ENCODE data around the gene AKT3.

AKT3 gene

DNA sequence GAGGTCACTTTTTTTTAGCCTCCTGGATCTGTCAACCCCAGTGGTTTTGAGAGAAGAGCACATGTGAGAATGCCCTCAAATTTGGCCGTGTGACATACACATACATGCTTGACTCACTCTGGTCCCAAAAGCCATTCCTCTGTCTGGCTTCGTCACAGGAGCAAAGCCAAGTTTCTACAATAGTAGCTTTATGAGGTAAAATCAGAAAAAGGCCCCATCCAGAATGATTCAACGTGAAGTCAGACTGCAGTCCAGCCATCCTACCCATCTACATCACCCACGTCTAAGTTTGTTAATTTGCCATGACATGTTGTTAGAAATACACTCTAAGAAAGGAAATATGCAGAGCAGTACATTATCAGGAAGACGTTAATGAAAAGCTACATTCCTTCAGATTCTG is 349.0 kb downstream of the AKT3 start:
- no peak for DNase-seq

DNA sequence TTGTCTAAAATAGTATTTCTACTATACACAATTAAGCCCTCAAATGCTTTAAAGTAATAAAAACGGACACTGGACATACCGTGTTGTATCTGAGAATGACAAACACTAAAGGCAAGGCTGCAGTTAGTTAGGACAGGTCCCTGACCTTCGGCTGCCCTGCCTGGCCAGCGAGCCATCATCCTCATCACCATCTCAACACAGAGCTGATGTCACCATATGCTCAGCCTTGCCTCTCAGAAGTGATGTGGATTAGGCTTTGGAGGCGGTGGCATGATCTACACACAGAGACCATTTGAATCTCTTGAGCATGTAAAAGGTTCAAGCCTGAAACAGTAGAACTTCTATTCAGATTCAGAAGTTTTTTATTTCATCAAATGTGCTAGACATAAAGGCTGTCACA is 349.5 kb downstream of the AKT3 start:
- no peak for DNase-seq

DNA sequence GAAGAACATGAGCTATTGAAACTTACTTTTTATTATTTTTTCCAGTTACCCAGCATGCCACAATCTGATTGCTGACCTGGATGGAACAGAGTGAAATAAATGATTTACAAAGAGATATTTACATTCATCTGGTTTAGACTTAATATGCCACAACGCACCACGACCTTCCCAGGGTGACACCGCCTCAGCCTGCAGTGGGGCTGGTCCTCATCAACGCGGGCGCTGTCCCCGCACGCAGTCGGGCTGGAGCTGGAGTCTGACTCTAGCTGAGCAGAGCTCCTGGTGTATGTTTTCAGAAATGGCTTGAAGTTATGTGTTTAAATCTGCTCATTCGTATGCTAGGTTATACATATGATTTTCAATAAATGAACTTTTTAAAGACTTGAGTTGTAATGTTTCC is 350.3 kb downstream of the AKT3 start:
- DNase-seq = no peak

DNA sequence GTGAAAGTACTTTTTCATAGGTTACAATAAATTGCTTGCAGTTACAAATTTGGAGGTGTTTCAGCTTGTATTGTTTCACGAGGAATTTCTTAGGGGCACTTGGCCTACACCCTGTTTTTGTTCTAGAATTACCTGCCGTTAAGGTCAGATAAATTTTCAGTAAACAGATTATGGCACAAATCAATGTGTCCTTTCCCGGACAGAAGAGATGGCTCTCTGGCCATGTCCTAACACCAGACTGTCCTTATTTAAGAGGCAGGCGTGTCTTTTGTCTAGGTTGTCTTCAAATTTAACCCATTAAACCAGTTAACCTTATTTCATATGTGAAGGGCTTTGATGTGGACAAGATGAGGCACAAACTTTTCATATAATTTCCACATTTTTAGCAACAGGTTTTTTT is 350.8 kb downstream of the AKT3 start:
- DNase-seq = no peak

DNA sequence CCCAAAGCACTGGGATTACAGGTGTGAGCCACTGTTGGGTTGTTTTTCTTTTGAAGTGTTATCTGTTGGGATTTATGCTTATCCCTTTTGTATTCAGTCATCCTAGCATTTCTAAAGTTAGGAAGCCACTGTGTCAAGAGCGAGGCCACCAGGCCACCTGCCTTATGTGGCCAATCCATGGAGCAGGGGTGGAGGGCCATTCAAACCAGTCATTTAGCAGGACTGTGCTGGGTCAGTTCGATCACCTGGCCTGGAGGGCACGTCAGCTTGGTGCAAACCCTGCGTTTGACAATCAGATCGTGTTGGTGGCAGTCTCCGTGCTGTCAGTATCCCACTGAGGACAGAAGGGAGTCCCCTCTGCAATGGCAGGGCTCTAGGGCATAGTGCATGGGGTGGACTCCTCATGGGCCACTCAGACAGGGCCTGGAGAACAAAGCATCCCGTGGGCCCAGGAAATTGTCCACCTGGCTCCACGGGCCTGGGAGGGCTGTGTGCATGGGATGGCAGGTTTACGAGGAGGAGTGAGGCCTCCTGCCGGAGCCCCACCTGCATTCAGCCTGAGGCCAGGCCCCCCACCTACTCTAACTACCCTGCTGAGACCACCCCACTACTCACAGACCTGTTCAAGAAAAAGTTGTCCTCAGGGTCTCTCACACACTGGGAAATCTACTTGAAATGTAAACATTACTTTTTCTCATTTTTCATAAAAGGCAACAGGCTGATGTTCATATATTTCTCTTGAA is 351.9 kb downstream of the AKT3 start:
- no peak for DNase-seq

DNA sequence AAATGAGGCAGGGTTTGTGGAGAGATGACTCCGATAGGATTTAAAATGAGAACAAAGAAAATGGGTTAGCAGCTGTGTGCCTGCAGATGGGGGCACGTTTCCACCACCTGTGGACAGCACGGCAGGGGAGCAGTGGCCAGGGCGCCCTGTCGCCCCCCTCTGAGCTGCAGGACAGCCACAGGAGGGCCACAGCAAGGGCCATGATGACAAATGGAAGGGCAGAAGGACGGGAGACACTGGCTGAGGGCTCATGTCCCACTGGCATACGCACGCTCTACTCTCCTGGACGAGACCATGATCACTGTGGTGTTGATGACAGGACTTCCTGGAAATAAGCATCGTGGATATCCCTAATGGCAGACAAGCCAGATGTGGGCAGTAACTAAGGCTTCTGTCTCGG is 353.2 kb downstream of the AKT3 start:
- no peak for DNase-seq

DNA sequence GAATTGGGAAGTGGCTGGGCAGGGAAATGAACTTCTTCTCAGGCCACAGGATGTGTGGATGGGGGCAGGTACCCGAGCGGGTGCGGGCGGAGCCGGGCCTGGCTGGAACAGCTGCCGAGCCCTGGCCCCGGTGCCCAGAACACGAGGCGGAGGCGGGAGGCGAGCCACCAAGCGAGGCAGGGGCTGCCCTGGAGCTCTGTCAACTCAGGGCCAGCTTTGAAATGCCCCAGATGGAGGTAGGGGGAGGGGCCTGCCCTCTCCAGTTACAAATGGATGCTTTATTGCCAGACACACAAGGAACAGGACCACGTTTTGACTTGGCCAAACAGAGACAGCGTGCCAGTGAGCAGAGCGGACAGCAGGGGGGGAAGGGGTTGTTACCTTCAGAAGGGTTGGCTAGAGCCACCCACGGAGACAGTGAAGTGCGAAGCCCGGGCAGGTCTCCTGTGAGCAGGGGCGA is 353.8 kb downstream of the AKT3 start:
- no peak for DNase-seq

DNA sequence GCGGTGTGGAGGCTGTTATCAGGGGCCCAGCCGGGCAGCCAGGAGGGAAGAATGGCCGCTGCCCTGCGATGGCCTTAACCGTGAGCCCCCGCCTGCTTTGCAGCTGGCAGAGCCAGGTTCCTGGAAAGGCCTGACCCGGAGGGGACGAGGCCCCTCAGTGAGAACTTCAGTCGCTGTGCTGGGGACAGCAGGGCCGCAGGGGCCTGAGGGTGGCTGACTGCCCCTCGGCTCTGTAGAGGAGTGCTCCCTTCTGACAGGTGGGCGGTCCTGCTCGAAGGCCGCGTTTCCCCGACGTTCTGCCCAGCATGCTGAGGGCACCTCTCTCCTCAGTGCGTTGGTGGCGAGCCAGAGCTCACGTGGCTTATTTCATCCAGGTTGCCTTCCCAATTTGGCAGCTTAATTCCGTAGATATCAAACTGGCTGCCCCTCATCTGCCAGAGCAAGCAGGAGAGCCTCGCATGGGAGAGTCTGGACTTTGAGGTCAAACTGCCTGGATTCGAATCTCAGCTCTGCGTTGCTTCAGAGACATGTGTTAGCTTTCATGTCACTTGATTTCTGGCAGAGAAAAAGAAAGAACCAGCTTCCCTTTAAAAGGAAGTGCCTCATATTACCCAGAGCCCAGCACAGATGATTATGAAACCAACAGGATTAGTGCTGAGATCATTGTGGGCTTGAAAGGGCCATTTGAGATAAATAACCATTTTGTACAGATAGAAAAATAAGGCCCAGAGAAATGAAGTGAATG is 354.4 kb downstream of the AKT3 start:
- DNase-seq = no peak

DNA sequence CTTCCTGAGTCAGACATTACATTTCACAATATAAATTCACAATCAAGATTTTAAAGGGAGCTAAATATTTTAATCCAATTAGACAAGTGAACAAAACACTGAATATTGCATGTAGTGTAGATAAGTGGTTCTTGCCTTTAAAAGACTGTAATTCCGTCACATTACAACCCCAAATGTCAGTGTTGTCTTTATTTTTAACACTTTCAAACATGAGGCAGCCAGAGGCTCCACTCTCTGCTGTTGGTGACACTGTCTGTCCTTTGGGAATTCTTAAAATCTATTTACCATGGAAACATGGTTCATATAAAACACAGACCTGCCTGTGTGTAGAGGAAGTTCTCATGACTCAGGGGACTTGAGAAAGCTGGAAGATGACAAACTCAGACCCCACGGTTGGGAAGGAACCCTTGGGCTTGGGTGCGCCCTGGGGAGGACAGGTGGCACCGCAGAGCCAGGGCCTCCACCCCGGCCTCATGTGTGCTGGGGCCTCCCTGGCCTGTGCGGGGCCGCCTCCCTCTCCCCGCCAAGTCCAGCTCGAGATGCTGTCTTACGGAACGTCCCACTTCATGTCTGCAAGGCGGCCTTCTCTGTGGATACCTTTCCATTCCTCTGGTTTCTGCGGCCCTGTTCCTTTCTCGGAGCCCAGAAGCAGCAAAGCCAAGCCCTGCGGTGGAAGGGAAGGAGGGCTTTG is 355.2 kb downstream of the AKT3 start:
- DNase-seq = no peak

DNA sequence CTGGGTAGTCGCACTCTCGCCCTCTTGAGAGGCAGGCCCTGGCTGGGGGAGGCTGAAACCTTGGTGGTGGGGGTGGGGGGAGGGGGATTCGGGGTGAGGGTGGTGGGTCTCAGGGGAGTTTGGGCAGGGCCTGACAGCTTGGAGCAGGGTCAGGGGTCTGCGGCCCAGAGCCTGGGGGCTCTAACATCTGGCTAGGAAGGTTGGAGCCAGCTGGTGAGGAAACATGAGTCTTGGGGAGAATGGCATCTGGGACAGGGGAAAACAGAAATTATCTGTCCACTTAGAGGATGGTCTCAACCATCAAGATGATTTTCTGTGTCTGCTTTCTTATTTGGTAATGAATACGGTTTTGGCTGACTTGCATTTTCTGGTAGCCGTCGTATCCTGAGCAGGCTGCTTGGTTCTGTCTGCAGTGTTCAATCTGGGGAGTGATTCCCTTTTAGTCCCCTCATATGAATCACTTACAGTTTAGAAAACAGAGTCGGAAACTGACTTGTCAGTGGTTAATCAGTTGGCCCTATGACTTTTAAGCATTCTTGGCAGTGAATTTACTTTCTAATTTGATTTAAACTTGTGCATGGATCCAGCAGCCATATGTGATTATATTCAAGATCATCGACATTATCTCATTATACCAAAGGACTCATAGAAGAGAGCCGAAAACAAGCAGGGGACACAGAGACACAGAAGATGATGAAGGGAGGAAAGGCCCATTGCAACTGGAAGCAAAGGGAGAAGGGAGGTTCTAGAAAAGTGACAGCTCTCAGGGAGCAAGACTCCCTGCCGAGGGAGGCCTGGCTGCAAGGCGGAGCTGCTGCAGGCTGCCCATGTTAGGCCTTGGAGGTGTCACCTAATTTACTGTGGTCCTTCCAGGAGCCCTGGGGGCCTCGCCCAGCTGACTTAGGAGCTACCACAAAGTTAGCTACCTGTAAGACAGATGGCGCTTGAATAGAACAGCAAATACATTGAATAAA is 356.6 kb downstream of the AKT3 start:
- no peak for DNase-seq

DNA sequence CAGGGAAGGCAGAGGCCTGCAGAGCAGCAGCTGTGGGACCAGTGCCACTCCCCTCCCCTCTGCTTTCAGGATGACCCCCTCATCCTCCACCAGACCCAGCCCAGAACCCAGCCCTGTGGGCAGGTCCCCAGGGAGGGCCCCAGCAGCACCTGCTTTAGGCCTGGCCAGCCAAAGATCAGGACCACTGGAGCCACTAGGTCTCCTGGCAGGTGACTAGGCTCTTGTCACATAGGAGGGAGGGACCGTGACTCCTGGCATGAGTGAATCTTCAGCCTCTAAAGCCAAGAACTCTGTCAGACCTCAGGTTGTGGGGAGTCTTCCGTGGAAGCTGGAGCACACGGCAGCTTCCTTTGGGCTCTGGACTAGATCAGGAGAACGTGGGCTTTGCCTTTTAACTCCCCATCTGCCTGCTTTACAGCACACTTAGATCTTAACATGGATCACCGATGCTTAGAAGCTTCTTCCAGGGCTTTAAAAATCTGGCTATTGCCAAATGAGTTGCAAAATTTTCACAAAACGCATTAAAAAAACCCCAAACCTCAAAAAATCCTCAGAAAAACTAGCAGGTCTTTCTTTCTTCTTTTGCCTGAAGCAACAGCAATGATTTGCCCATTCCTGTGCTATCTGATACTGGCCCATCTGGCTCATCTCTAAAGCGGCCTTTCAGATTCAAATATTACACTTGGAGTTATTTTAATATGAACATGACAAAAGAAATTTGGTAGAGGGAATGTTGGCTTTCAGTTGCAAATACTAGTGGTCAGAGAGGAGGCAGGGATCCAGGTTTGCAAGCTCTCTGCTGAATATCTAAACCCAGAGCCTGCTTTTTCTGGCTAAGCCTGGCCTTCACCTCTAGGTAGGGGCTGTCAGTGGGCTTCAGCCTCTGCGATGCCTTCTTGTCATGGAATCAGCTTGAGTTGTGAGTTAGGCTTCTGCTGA is 359.0 kb downstream of the AKT3 start:
- no peak for DNase-seq

DNA sequence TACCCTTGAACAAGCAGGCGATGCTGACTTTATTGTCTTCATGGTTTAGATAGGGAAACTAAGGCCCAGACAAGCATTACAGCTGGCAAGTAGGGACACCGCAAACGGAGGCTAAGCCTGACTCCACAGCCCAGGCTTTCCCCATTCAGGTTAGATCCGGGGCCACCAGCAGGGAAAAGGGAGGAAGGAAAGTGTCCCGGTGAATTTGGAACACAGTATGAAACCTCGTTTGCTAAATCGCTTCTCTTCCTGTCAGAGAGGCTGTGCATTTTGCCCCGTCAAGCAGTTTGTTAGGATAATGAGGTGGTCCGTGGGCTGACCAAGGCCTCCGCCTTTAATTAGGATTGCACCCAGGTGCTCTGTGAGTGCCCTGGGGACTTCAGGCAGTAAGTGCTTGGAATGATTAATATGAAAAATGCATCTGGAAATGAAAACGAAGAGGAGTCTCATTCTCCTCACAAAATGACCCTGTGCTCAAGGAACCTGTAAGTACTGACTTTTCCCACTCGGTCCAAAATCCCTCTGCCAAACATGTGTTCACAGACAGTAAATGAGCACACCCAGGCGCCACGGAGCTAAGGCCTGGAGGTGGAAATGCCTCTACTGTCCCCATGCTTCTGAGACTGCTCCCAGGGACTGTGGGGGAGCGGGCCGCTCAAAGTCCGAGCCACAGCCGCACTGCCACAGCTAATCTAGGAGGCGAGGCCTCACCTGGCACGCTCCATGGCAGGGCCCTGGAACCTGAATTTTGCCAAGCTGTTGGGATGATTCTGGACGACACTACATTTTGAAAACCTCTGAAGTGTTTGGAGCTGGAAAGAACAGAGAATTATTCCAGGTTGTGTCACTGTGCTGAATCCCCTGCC is 360.1 kb downstream of the AKT3 start:
- DNase-seq = no peak

DNA sequence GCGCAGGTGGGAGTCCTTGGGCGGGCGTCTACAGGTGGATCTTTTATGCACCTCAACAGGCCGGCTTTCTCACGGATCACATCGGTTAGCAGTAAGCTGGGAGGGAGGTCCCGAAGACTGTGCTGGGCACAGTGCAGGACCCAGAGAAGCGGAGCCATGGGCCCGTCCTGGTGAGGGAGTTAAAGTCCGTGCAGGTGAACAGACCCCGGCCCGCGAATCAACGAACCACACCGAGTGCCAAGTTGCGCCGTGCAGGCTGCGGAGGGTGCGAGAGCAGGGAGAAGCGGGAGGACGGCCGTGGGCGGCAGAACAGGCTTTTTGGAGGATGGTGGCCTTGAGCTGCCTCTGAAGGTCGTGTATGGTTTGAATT is 360.9 kb downstream of the AKT3 start:
- no peak for DNase-seq

DNA sequence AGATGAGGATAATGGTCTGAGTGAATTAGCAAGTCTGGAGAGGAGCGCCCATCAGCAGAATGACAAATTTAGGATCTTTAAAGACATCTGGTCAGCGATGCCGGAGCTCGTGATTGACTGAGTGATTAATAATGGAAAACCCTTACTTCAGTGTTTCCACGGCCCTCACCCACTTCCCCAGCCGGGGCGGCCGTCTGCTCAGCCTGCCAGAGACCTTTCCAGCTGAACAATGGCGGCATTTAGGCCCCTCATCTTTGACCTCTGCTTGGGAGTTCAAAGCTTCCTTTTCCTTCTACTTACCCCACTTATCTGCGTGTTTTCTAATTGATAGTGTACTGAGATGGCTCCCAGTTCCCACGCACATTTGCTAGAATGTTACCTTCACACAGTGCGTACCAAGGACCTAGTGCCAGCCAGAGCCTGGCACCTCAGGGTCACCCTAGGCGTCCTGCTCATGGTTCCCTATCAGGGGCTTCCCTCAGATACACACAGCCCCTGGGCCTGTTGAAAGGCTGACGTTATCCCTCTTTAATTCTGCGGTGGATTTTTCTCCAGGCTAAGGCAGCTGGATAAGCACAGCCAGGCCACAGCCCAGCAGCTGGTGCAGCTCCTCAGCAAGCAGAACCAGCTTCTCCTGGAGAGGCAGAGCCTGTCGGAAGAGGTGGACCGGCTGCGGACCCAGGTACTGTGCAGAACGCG is 361.4 kb downstream of the AKT3 start:
- DNase-seq = no peak

DNA sequence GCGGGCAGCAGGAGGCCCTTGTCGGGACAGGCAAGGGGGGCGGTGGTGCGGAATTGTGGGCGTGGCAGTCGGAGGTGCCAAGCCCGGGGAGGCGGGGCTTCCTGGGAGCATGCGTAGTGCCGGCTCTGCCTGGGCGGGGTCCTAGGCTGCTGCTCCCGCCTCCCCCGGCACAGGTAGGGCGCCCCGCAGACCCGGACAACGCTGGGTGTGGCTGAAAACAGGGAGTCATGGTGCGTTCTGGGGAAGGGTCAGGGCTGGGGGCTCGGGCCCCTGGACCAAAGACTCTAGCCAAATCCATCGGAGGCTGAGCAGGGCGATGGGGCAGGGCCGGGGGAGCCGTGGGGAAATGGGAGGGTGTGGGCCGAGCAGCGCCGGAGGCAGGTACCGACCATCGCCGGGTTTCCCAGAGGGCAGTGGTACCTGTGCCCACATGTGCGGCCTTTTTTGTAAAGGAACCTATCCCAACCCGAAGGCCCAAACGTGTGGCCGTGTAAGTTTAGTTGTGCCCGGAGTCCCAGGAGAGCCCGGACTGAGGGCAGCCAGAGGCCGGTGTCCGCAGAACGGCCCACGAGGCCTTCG is 362.3 kb downstream of the AKT3 start:
- no peak for DNase-seq

DNA sequence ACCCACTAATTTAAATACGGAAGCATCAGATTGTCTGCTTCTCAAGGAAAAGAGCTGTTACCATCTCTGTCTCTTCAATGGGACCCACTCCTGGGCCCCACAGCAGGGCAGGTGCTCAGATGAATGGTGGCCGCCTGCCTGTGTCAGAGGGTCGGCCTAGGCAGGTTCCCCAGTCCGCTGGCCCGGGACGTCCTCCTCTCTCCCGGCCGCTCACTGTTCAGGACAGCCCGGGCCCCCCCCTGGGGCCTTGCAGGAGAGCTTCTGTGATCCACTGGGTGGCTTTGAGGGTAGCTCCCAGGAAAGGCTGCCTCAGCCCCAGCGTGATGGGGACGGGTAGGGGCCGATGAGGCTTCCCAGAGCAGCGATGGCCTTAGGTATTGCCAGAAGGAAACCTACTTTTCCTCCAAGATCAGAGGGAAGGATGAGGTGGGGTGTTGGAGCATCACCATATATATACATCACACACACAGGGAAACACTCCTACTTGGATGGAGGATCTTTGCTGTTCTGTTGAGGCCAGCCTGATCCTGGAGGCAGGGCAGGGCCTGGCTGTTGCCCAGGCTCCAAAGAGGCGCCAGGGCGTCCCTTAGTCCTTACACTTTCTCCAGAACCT is 362.9 kb downstream of the AKT3 start:
- DNase-seq = no peak

DNA sequence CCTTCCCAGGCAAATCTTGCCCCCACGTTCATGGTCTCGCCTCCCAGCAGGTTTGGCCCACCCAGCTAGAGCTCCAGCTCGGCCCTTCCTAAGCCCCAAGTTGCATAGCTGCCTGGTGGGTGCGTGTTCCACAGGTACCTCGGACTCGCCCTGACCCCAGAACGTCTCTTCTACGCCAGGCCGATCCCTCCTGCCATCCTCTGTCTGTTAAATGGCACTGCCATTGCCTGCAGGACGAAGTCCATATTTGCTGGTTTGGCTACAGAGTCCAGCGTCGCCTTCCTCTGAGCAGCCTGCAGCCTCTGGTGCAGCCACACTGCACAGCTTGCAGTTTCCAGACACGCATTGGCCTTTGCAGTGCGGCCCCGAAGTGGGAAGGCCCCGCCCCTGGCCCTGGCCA is 366.1 kb downstream of the AKT3 start:
- no peak for DNase-seq

DNA sequence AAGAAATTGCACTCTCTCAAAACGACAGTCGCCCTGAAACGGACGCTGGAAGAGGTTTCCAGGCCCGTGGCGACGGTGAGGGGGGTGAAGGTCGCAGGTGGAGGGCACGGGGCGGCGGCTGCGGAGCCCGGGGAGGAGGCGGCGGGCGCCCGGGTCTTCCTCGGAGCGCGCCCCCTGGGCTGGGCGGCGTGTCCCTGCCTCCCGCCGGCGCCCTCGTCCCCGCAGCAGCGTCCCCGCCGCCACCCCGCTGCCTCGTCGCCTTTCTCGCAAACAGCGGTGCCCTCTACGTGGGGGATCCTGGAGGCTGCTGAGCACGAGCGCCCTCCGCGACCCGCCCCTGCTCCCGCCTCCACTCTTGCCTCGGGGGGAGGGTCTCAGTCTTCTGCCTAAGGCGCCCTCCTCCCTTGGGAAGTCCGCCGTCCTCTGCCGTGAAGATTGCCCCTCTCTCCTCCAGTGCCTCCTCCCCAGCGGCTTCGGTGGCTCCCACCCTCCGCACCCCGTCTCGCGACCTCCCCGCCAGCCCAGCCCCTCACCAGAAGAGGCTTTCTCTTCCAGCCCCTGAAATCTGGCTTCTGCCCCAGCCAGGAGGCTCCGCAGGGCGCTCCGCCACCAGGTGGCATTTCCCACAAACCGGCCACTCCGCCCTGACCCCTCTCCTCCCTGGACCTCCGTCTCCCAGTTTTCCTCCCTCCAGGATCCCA is 366.8 kb downstream of the AKT3 start:
- DNase-seq = no peak

All from activated CD4-positive, alpha-beta T cell treated with anti-CD3 and anti-CD28 coated beads, Interleukin-2, amount 50 U/mL, for 4 hours (primary cell).